Fibroblast of villous mesenchyme (primary cell): Measurements from ENCODE around the gene RFX1. TPM values are rescaled to one million over a fixed set of nuclear protein-coding genes. Genes with fewer than 3 reads are reported as not detected.

Experiments used
- DNase-seq: peaks from one replicate; pipeline ENCODE4 v3.0.0-alpha.2; 2010; ENCODE audit warnings: low read depth
- H3K4me3 ChIP-seq: 2 replicates; pipeline ENCODE4 v1.5.1; 2011; ENCODE audit warnings: low read depth, mild to moderate bottlenecking, low read length
- CTCF ChIP-seq: IDR thresholded peaks from 2 replicates; pipeline ENCODE4 v1.5.1; 2012; ENCODE audit warnings: low read depth, mild to moderate bottlenecking, low read length; ENCODE audit not compliant: insufficient read depth
- total RNA-seq: library from RNA; depleted of rRNA; stranded (reverse); fragments of >200 nt; gene quantifications from 2 replicates; pipeline ENCODE4 v1.2.3, GENCODE V29; 2012

RFX1 gene
- total RNA-seq, 1 donor, result 2.6 TPM

- DNase-seq, result no peak
- H3K4me3 ChIP-seq, result no peak overlapping the region
Observed at GRCh38 chr19:13995878-13996765, 10.0 kb downstream of the RFX1 start.

GRCh38 chr19:13995017-13995728, 10.9 kb downstream of the RFX1 start:
- no peak overlapping the region for H3K4me3 ChIP-seq
- DNase-seq, result peak; percentile 47
- TF ChIP-seq CTCF, result no peak

More at GRCh38 chr19:13995878-13996765, 10.0 kb downstream of the RFX1 start:
- TF ChIP-seq CTCF, result no peak

GRCh38 chr19:13993590-13994300, 12.4 kb downstream of the RFX1 start:
- no peak overlapping the region for H3K4me3 ChIP-seq
- no peak for DNase-seq
- TF ChIP-seq CTCF, result no peak

- H3K4me3 ChIP-seq, result no peak overlapping the region
- TF ChIP-seq CTCF, result no peak
- no peak for DNase-seq
Observed at GRCh38 chr19:13992025-13992424, 14.1 kb downstream of the RFX1 start.

GRCh38 chr19:13990085-13990484, 16.0 kb downstream of the RFX1 start:
- DNase-seq, result no peak
- no peak overlapping the region for H3K4me3 ChIP-seq
- TF ChIP-seq CTCF, result no peak

GRCh38 chr19:13989487-13989886, 16.6 kb downstream of the RFX1 start:
- DNase-seq, result no peak
- no peak overlapping the region for H3K4me3 ChIP-seq
- no peak for TF ChIP-seq CTCF
